Measurements from ENCODE around the gene RNF220.

Gene RNF220

GRCh38 chr1:44420535-44420934 lies 15.5 kb downstream of the RNF220 start:
- in situ Hi-C loops (cut with MboI; ENCODE audit: low pct_unique_long_range_greater_than_20kb, low sequenced_read_pairs, unreplicated experiment): no loop called here
- no peak for DNase-seq (ENCODE audit: low spot score)
- TF ChIP-seq CTCF (IDR thresholded peaks at IDR 0.05; ENCODE audit: extremely low read depth, insufficient read depth, missing control alignments): no peak

GRCh38 chr1:44421446-44421884 lies 16.4 kb downstream of the RNF220 start:
- in situ Hi-C loops (cut with MboI; ENCODE audit: low pct_unique_long_range_greater_than_20kb, low sequenced_read_pairs, unreplicated experiment): no loop called here
- TF ChIP-seq CTCF (IDR thresholded peaks at IDR 0.05; ENCODE audit: extremely low read depth, insufficient read depth, missing control alignments): no peak
- no peak for DNase-seq (ENCODE audit: low spot score)

- in situ Hi-C loops (cut with MboI; ENCODE audit: low pct_unique_long_range_greater_than_20kb, low sequenced_read_pairs, unreplicated experiment): no loop called here
- no peak for DNase-seq (ENCODE audit: low spot score)
- TF ChIP-seq CTCF (IDR thresholded peaks at IDR 0.05; ENCODE audit: extremely low read depth, insufficient read depth, missing control alignments): no peak
These were observed 17.1 kb downstream of the RNF220 start for GRCh38 chr1:44422161-44422560.

GRCh38 chr1:44423591-44424537 lies 18.8 kb downstream of the RNF220 start:
- no peak for TF ChIP-seq CTCF (IDR thresholded peaks at IDR 0.05; ENCODE audit: extremely low read depth, insufficient read depth, missing control alignments)
- in situ Hi-C loops (cut with MboI; ENCODE audit: low pct_unique_long_range_greater_than_20kb, low sequenced_read_pairs, unreplicated experiment): no loop called here
- no peak for DNase-seq (ENCODE audit: low spot score)

- TF ChIP-seq CTCF (IDR thresholded peaks at IDR 0.05; ENCODE audit: extremely low read depth, insufficient read depth, missing control alignments): no peak
- no peak for DNase-seq (ENCODE audit: low spot score)
- in situ Hi-C loops (cut with MboI; ENCODE audit: low pct_unique_long_range_greater_than_20kb, low sequenced_read_pairs, unreplicated experiment): no loop called here
These were observed 19.7 kb downstream of the RNF220 start for GRCh38 chr1:44424747-44425146.

GRCh38 chr1:44425341-44426082 lies 20.5 kb downstream of the RNF220 start:
- TF ChIP-seq CTCF (IDR thresholded peaks at IDR 0.05; ENCODE audit: extremely low read depth, insufficient read depth, missing control alignments): no peak
- DNase-seq (ENCODE audit: low spot score): no peak
- in situ Hi-C loops (cut with MboI; ENCODE audit: low pct_unique_long_range_greater_than_20kb, low sequenced_read_pairs, unreplicated experiment): no loop called here

Data from GM13977 (cell line).